GM21723 (cell line): ENCODE results near the gene HDHD2.

Experiments
- ATAC-seq: cut with Tn5 transposase; IDR thresholded peaks from one replicate; pipeline ENCODE4 v1.9.1; 2021; ENCODE audit warnings: mild to moderate bottlenecking, moderate library complexity; ENCODE audit not compliant: unreplicated experiment

HDHD2 gene

DNA sequence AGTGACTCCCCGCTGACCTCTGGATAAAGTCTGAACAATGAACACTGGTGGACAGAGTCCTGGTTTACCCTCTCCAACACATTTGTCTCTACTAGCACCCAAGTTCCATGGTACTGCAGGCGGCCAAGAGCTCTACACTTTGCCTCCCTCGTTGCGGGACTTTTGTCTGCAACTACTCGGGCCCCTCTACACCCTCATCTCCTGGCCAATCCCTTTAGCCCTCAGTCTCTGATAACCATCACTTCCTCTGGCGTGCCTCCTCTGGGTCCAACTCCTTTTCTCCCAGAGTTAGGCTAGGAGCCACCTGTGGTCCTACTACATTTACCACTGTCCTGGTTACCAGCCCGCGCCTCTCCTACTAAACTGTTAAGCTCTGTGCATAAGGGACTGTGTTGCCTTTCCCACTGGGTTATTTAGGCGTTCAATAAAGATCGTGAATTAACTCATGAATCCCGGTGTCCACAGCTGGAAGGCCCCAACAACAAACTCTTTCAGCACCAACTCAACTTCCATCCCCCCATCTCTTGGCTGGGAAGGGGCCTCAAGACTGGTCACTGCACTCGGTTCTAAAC, 757 bp downstream of the HDHD2 start:
- ATAC-seq: no peak

DNA sequence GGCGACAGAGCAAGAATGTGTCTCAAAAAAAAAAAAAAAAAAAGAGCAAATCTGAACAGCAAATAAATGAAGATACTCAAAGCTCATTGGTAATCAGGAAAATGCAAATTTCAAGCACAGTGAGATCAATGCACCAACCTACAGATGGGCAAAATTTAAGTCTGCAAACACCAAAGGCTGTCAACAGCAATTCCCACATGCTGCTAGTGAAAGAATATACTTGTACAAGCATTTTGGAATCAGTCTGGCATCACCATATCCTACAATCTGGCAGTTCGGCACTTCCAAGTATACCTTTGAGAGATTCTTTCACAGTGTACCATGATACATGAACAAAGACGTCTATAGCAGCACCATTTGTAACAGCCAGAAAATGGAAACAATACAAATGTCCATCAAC, 4.1 kb downstream of the HDHD2 start:
- ATAC-seq: no peak

DNA sequence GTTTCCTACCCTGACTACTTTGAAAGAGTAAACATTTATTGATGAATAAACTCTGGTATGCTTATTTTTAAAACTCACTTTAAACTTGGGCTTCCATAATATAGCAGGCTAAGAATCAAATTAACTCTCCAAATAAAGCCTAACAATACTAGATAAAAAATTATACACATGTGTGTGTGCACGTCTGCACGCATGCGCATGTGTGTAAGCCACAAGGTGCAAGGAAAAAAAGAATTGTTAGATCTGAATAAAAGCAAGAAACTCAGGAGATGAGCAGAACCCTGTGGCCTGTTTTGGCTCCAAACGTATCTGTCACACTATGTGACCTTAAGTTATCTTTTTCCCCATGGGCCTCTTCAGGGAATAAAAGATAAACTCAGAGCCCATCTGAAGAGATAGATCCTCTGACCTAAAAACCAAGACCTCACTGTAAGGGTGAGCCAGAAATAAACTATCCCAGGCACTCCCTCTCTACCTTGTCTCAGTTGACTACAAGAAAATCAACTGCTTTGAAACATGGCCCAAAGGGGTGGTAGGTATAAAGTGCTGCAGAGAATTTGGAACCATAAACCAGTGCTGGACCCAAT, 6.3 kb downstream of the HDHD2 start:
- no peak for ATAC-seq

DNA sequence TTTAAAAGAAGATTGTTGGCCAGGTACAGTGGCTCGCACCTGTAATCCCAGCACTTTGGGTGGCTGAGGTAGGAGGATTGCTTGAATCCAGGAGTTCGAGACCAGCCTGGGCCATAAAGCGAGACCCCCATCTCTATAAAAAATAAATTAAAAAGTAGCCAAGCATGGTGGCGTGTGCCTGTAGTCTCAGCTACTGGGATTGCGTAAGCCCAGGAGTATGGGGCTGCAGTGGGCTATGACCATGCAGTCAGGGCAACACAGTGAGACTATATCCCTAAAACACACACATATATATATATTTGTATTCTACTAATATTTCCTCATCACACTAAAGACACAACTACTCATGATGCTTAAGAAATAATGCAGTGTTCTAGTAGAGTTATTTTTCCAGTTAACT, 7.1 kb downstream of the HDHD2 start:
- no peak for ATAC-seq

DNA sequence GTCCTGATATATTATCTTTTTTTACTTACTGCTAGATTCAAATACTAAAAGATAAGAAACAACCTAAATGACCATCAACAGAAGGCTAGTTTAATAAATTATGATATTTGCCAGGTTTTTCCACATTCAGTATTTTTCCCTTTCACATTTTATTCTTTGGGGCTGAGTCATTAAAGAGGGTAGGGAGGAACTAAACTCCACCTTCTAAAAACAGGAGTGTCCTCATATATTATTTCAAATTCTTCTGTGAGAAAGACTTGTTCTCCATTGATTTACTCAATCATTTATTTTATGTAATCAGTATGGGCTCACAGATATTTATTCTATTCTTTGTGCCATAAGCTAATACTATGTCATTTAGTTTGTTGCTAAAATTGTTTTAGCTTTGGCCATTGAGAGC, 9.0 kb downstream of the HDHD2 start:
- ATAC-seq: no peak

DNA sequence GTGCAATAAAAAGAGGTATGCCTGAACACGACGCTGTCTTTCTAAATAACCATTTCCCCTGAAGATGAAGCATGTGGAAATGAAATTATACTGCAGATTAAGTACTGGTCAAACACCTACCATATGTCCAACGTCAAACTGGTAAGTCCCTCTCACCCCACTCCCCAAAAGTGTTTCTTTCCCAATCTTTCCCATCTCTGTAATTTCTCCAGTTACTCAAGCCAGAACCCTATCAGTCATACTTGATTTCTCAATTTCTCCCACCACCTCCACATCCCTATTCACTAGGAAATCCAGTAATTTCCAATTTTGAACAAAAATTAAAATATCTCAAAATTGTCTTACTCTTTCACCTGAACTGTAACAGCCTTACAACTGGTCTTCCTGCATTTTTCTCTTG, 29.2 kb downstream of the HDHD2 start:
- ATAC-seq: no peak

DNA sequence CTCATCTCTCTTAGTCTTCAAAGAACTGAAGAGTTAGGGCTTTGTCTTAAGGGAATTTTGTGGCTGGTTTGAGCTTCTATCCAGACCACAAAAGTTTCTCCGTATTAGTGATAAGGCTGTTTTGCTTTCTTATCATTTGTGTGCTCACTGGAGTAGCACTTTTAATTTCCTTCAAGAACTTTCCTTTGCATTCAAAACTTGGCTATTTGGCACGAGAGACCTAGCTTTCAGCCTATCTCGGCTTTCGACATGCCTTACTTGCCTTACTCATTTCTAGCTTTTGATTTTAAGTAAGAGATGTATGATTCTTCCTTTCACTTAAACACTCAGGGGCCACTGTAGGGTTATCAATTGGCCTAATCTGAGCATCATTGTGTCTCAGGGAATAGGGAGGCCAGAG, 29.9 kb downstream of the HDHD2 start:
- peak; percentile 91 for ATAC-seq

DNA sequence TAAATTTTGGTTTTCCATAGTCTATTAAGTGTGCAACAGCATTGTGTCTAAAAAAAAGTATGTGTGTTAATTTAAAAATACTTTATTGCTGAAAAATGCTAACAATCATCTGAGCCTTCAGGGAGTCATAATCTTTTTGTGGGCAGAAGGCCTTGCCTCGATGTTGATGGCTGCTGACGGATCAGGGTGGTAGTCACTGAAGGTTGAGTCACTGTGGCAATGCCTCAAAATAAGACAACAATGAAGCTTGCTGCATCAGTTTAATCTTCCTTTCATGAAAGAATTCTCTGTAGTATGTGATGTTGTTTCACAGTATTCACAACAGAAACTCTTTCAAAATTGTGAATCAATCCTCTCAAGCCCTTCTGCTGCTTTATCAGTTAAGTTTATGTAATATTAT, 31.3 kb downstream of the HDHD2 start:
- ATAC-seq: no peak

DNA sequence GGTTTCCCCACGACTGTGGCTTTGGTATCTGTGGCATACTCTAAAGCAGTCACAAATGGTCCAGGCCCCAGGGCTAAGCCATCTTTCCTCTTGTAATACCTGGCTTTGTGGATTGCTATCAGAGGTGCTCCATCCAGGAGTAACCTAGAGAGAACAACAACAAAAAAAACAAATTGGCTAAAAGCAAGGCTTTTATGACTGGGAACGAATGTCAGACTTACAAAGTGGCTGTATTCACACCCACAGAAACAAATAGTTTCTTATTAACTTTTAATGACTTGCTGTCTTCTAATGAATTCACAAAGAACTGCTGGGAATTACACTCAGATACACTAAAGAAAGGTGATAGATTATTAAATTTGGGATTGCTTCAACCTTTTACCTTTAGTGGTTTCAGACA, 35.1 kb downstream of the HDHD2 start:
- no peak for ATAC-seq

DNA sequence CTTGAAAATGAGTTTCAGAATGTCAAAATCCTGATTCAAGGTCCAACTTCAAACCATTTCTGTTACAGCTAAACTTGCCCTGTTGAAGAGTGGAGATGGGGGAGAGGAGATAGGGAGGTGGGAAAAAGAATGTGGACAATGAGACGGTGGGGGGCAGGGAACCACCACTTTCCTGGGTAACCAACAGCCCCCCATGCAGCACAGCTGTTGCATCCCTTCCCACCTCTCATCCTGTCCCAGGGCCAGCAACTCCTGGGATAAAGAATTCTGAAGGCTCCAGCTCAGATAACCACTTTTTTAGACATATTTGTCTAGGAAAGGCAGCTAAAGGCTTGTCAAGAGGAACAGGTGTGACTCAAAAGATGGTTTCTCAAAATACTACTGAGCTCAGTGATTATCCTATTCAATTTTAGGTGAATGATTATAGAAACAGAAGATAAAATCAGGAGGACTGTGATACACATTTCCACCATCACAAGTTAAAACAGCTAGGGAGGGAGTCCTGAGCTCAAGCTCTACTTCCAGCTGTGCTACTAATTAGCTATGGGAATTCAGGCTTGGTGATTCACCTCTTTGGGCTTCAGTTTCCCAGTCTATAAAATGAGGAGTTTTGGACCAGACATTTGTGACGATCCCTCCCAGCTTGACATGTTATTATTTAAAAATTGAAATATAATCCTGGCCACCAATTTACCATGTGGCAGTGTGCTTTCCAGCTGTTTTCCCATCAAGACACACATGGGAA, 36.3 kb downstream of the HDHD2 start:
- ATAC-seq: no peak

DNA sequence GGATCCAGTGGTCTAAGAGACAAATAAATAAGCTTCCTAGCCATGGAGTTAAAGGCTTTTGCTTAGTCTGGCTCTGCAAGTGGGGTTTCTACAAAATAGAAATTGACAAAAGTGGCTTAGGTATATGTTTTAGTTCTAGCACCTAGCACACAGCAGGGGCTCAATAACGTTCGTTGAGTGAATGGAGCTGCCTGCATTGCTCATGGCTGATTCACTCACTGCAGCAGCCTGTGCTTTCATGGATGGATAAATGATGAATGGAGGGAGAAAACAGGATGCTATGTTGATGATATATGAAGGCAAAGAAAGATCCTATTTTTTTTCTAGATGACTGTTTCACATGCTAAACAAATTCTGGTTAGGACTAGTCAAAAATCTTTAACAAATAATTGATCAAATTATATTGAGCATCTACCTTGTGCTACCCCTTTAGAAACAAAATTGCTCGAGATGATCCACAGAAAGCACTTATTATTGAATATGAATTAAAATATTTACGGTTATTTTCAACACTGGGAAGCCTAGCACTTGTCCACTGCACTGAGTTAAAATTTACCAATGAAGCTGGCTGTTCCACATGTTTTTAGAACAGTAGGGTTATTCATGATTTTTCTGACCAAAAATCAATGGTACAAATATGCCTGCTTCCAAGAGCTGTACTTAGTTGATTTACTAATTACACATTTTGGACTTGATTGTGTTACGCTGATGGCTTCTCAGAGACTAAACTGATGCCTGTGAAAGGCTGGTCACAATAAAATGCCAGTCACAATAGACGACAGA, 39.6 kb downstream of the HDHD2 start:
- ATAC-seq: no peak

DNA sequence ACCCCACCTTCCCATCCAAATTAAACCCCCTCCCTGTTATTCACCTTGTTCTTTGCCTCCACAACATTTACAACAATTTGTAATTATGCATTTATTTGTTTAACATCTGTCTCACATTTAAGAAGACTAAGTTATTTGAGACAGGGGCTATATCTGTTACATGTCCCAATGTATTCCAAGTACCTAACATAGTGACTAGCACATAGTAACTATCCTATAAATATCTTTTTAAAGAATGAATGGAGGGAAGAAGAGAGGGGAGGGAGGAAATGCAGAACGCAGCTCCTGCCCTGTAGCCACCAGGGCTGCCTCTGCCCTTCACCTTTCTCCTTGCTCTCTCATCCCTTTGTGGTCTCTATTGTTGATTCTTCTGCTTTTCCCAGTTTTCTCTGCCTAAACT, 40.6 kb downstream of the HDHD2 start:
- no peak for ATAC-seq

DNA sequence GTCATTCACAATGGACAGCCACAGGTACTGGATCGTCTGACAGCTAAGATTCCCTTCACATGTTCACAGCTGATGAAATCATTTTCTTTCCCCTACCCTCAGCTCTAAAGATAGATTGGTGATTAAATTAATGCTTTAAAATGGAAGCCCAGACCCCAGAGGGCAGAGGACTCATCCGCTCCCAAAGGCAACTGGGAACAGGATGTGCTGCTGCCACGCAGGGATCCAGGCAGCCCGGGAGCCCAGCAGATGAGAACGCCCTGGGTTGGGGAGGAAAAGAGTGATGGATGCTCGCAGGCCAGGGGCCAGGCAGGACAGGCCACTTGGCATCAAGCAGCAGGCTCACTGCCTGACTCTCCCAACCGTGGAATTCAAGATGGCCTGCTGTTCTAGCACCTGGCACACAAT, 41.3 kb downstream of the HDHD2 start:
- no peak for ATAC-seq

DNA sequence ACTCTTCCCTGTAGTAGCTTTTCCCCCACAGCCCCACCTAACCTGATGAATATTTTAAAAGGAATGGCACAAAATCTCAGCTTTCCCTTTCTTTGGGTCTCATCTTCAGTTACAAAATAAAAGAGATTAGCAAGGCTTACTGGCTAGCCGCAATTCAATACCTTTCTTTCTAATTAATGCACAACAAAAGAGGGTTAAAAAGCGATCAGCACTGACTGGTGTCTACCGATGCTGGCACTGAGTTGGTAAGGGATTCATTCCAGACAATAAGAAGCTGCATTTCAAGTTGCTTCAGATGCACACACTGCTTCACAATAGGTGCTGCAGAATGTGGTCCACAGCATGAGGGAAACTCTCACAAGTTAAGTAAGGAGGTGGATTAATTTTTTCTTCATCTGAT, 41.9 kb downstream of the HDHD2 start:
- no peak for ATAC-seq

DNA sequence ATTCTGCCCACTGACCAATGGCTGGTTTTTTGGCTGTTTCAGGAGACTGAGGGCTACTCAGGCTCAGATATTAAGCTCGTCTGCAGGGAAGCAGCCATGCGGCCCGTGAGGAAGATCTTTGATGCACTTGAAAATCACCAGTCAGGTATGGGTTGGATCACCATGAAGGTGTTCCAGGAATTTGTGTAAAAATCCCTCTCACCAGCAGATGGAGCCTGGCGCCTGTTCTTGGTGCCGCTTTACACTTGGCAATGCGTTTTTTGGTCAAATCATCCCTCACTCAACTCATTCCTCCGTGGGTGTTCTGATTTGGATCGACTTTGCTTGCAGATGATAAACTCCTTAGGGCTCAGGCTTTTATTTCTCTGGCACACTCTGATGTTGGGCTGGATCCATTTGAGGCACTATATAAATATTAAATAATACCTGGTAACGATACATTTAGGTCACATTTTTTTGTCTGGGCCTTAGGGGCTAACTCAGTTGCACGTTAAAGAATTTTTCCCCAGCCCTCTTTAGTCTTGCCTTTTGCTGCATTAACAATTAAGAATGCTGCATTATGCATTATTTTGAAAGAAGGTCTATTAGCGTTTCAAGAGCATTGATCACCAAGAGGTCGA, 50.0 kb downstream of the HDHD2 start:
- ATAC-seq: no peak

DNA sequence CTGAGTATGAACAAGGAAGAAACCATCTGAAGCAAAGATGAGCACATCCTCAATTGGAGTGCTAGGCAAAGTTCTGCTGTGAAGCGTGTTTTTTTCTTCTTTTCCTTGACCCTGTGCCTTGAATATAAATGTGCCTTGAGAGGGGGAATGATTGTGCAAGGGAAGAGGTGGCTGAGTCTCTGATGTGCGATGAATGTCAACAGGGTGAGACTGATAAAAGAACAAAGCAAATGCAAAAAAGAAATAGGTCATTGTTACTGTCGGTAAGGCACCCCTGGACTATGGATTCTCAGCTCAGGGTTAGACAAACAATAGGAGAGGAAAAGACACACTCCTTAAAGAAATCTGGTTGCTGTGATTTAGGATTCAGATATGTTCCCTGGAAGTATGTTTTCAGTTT, 54.5 kb downstream of the HDHD2 start:
- no peak for ATAC-seq

DNA sequence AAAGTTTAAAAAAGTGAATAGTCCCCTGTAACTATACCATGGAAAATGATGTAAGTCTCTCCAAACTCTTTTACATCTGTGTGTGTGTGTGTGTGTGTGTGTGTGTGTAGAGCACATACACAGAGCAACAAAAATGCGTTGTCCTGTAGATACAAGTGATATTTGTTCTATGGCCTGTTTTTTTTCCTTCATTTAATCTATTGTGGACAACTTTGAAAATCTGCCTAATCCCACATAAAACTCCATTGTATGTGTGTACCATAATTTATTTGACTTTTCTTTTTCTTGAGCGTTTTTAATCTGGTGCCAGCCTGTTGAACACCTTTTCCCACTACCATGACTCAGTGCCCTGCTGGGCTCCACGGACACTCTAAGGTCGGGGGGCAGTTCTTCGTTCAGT, 62.6 kb downstream of the HDHD2 start:
- ATAC-seq: no peak

DNA sequence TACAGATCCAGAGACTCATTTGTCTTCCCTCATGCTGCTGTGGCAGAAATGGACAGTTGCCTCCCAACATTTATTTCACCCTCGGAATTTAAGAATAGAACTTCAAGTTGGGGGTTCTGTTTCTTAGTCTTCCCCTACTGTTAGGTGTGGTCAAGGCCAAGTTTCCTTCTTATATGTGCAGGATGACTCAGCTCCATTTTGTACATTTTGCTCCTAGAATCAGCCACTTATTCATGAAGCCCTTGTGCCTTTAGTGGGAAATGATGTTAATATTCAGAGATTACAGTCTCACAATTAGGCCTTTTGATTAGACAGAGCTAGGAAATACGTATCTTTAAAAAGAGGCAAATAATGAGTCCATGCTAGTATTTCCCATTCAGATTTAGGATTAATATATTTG, 68.7 kb downstream of the HDHD2 start:
- ATAC-seq: no peak

DNA sequence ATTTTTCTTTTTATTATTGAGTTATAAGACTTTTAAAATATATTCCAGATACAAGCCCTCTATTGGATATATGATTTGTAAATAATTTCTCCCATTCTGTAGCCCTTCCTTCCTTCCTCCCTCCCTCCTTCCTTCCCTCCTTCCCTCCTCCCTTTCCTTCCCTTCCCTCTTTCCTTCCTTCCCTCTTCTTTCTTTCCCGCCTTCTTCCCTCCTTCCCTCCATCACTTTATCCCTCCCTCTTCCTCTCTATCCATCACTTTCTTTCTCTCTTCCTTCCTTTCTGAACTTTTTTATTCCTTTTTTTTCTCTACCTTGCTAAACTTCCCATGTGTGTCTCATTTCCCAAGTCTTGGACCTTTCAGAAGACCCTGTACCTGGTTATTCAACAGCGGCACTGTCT, 69.4 kb downstream of the HDHD2 start:
- no peak for ATAC-seq

DNA sequence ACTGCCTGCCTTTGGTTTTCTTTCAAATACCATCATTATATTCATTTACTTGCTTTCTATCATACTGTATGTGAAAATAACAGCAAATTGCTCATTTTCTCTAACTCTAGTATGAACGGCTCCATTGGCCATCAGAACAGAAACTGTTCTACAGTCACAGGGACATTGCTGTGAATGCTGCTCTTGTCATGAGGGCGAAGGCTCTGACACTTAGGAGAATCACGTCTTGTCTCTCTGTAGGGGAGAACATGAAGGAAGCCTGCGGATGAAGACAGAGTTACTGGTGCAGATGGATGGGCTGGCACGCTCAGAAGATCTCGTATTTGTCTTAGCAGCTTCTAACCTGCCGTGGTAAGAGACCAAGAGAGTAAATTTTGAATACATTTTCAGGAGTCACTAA, 73.2 kb downstream of the HDHD2 start:
- ATAC-seq: no peak

DNA sequence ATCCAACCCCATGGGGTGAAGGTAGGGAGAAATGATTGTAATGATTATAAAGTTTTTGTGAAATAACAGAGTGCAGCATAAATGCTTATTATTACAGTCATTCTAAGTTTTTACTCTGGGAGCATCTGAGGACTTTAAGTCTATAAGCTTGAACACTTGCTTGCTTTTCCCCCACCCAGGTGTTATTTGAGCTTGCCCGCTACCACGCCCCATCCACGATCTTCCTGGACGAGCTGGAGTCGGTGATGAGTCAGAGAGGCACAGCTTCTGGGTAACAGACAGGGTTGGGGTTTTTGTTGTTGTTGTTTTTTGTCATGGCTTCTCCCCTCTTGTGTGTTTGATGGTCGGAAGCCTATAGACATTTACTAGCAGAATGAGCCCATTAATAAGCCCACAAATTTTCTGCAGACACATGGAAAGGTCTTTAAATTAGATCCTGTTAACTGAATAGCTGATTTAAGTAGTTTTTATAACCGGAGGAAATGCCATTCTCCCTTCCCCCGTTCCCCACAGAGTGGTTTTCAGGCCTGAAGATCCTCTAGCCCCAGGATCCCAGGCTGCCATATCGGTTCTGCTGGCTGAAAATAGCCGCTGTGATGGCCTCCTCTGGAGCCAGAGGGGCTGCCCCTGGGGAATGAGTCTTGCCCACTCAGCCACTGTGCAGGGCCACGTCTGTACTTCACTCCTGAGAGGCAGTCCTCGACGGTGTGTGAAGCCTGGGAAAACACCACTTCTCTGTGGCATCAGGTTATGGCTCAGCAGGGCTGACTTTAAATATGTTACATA, 75.0 kb downstream of the HDHD2 start:
- no peak for ATAC-seq
